T-helper 17 cell (primary cell): ENCODE measurements around the gene THADA. TPM values are rescaled to one million over a fixed set of nuclear protein-coding genes. Genes with fewer than 3 reads are reported as not detected.

Experiments used
- ATAC-seq: fragments of 150-1000 bp; cut with Tn5 transposase; 2 replicates; pipeline ENCODE4 v1.10.0; 2021; ENCODE audit warnings: mild to moderate bottlenecking, moderate library complexity
- DNase-seq, 3 donors: peaks; one replicate each; pipeline versions ENCODE4 v3.0.0 to v3.0.0-alpha.2; 2020 to 2021
- H3K9me3 ChIP-seq: one replicate; pipeline ENCODE4 v1.7.0; 2013; ENCODE audit warnings: low read length, mild to moderate bottlenecking; ENCODE audit not compliant: control insufficient read depth, poor library complexity, severe bottlenecking
- H3K27ac Mint-ChIP-seq: one replicate; pipeline ENCODE4 v1.8.0; 2022; ENCODE audit warnings: mild to moderate bottlenecking, moderate library complexity, mixed read lengths
- H3K27me3 Mint-ChIP-seq: one replicate; pipeline ENCODE4 v1.8.0; 2022; ENCODE audit warnings: mixed read lengths
- H3K36me3 Mint-ChIP-seq: one replicate; pipeline ENCODE4 v1.8.0; 2022; ENCODE audit warnings: low read depth, mixed read lengths
- H3K4me1 Mint-ChIP-seq: one replicate; pipeline ENCODE4 v1.8.0; 2022; ENCODE audit warnings: mild to moderate bottlenecking, mixed read lengths
- H3K4me3 Mint-ChIP-seq: one replicate; pipeline ENCODE4 v1.8.0; 2022; ENCODE audit warnings: mild to moderate bottlenecking, moderate library complexity, mixed read lengths
- total RNA-seq, 4 donors: library from RNA in 2 of 4; stranded (reverse) in 2 of 4; gene quantifications; one replicate each; pipeline ENCODE4 v1.2.3 and lab custom pipeline; 2022 to 2026

THADA gene
- total RNA-seq, 2 donors from 2014 or later, result 40.1 to 41.0 TPM

DNA sequence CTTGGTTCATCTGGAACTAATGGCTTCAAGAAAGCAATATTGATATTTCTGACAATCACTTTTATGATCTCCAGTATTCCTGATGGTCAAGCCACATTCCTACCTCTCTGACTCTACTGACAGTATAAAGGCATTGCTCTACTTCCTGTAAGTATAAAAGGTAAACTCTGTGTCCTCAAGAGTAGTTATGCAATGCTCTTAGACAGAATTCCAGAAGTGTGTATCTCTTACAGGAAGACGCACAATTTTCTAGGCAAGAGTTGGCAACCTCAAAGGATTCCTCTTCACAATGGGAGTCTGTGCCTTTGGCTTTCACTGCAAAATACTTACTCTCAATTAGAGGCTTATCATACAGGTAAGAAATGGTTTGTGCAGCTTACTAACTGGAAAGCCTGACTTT is 100.1 kb downstream of the THADA start:
- peaks cover 14% of the 10 kb centered on the region for H3K36me3 Mint-ChIP-seq
- DNase-seq (no peak), ATAC-seq (no peak)
- peaks cover 5% of the 10 kb centered on the region for H3K4me1 Mint-ChIP-seq
- no peak overlapping the region for H3K27ac Mint-ChIP-seq
- H3K9me3 ChIP-seq, result no peaks in the 10 kb centered on the region
- no peak overlapping the region for H3K4me3 Mint-ChIP-seq
- H3K27me3 Mint-ChIP-seq, result no peaks in the 10 kb centered on the region

DNA sequence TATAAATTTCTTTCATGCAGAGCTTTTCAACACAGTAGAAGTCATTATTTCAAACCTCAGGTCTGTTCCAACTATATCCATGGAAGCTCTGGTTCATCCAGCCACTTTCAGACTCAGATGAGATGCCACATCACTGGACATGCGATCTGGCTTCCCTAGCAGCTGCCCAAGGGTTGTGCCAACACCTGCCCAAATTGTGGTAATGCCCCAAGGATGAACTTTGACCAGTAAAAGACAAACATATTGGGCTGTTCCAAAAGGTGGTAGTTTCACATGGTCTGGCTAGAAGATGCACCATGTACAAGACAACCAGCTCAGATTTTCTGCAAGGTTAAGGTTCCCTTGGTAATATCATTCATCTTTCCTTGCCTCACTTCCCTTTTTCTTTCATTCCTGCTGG is 101.9 kb downstream of the THADA start:
- Mint-ChIP-seq H3K36me3 (peaks cover 14% of the 10 kb centered on the region), H3K4me3 (no peak overlapping the region), H3K27ac (no peak overlapping the region), H3K4me1 (peaks cover 7% of the 10 kb centered on the region), H3K27me3 (no peaks in the 10 kb centered on the region)
- no peak for ATAC-seq
- no peaks in the 10 kb centered on the region for H3K9me3 ChIP-seq
- DNase-seq, result no peak

DNA sequence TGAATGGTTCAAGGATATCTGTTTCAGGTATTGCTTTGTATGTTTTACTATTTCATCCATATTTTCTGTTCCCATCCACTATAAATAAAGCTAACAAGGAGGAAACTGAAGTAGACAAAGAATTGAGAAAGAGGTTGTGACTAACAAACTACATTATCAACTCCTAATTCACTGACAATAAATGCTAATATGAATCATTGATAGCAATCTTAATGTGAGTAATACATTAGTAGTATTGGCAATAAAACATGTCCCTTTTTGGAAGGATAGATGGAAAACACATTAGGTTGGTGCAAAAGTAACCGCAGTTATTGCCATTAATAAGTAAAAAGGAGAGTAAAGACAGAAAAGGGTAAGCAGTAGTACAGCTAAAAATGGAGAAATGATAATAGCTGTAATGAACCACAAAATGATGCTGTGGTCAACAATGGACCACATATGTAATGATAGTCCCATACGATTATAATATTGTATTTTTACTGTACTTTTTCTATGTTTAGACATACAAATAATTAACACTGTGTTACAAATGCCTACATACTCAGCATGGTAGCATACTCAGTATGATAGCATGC is 104.7 kb downstream of the THADA start:
- Mint-ChIP-seq H3K4me1 (peaks cover 7% of the 10 kb centered on the region), H3K36me3 (peaks cover 4% of the 10 kb centered on the region)
- ATAC-seq, result no peak

DNA sequence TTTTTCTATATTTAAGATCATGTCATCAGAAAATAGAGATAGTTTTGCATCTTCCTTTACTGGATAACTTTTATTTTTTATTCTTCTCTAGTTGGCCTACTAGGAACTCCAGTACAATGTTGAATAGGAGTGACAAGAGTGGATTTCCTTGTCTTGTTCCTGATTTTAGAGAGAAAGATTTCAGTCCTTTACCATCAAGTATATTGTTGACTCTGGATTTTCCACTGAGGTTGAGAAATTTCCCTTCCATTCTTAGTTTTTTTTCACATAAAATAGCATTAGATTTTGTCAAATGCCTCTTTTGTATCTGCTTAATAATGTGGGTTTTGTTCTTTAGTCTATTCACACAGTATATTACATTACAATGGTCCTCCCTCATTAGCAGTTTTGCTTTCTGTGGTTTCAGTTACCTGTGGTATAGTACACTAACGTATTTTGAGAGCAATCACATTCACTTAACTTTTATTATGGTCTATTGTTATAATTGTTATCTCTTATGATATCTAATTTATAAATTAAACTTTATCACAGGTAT is 105.5 kb downstream of the THADA start:
- DNase-seq (no peak), ATAC-seq (no peak)
- Mint-ChIP-seq H3K4me1 (peaks cover 7% of the 10 kb centered on the region), H3K27ac (no peak overlapping the region), H3K27me3 (no peaks in the 10 kb centered on the region), H3K4me3 (no peak overlapping the region), H3K36me3 (peaks cover 2% of the 10 kb centered on the region)
- no peaks in the 10 kb centered on the region for H3K9me3 ChIP-seq

More for the DNA sequence above, 104.7 kb downstream of the THADA start:
- H3K9me3 ChIP-seq, result no peaks in the 10 kb centered on the region
- no peak overlapping the region for H3K4me3 Mint-ChIP-seq
- H3K27me3 Mint-ChIP-seq, result no peaks in the 10 kb centered on the region
- DNase-seq, result no peak
- H3K27ac Mint-ChIP-seq, result no peak overlapping the region

DNA sequence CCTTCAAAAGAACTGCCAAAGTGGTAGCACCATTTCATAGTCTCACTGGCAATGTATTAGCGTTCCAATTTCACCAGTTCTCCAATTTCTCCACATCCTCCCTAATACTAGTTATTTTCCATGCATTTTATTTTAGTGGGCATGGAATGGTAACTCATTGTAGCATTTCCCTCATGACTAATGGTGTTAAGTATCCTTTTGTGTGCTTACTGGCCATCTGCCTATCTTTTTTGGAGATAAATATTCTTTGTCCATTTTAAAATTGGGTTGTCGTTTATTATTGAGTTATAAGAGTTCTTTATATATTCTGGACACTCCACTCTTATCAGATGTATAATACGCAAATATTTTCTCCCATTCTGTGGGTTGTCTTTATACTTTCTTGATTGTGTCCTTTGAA is 107.1 kb downstream of the THADA start:
- ATAC-seq (no peak), DNase-seq (no peak)
- Mint-ChIP-seq H3K4me1 (peaks cover 7% of the 10 kb centered on the region), H3K36me3 (peaks cover 1% of the 10 kb centered on the region), H3K27me3 (no peaks in the 10 kb centered on the region), H3K4me3 (no peak overlapping the region), H3K27ac (no peak overlapping the region)
- H3K9me3 ChIP-seq, result no peaks in the 10 kb centered on the region

DNA sequence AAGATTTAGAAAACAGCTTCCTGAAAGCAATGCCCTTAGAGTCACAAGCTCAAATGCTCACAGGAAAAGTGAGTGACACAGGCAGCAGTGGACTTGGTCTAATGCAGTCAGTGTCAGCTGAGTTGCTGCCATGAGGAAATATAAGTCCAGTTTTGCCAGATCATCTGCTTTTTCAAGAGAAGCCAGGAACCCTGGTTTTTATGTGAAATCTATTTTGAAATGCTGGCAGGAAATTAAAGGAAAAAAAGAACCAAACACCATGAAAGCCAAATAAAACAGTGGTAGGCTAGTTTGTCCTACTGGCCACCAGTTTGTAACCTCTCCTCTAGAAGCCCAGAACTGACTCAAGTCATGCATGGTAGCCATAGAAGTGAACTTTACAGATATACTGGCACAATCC is 109.2 kb downstream of the THADA start:
- Mint-ChIP-seq H3K27ac (peak overlapping the region; percentile 24), H3K4me1 (peaks cover 4% of the 10 kb centered on the region), H3K27me3 (no peaks in the 10 kb centered on the region), H3K36me3 (peaks cover 4% of the 10 kb centered on the region), H3K4me3 (no peak overlapping the region)
- DNase-seq, result no peak
- no peaks in the 10 kb centered on the region for H3K9me3 ChIP-seq
- no peak for ATAC-seq

DNA sequence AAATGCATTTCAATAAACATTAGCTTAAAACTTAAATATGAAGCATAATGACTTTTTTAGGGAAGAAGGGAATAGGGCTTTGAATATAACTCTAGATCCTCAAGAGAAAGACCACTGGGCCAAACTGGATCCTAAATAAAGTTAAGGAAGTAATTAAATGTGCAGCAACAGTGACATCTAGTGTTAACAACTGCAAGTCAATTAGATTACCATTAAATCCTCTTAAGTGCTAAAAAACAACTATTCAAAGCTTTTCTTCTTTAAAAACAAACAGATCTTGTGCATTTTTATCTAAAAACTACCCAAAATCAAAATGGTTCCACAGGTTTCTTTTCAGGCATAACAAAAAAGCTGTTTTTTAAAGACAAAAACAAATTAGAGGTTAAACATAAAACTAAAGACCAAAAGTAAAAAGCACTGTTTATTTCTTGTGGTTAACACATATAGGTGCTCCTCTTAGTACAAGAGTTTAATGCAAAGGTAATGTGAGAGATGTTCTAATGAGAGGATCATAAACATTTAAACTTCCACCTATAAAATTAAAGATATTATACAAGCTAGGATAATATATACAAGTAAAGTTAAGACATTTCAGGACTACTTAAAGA is 111.4 kb downstream of the THADA start:
- H3K9me3 ChIP-seq, result no peaks in the 10 kb centered on the region
- Mint-ChIP-seq H3K4me3 (no peak overlapping the region), H3K36me3 (peaks cover 8% of the 10 kb centered on the region), H3K27me3 (no peaks in the 10 kb centered on the region), H3K27ac (no peak overlapping the region), H3K4me1 (peaks cover 8% of the 10 kb centered on the region)
- DNase-seq (no peak), ATAC-seq (peak; percentile 46)

DNA sequence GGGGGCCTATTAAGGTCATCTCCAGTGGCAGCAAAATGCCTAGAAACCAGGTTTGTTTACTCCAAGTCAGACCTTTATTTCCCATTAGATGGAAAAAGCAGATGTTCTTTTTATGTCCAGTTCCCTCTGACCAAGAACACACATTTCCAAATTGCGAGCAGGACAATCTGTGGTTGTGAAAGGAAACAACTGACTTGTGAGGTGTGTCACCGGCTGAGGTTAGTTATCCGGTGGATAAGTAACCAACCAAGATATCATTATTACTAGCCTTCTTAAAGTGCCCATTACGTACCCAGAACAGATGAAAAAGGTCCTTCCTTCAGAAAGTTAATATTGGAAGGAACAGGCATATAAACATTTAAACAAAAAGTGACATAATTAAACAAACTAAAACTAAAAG is 112.9 kb downstream of the THADA start:
- Mint-ChIP-seq H3K4me1 (peaks cover 6% of the 10 kb centered on the region), H3K27me3 (no peaks in the 10 kb centered on the region), H3K4me3 (no peak overlapping the region), H3K27ac (no peak overlapping the region), H3K36me3 (peaks cover 8% of the 10 kb centered on the region)
- ATAC-seq, result no peak
- no peak for DNase-seq
- H3K9me3 ChIP-seq, result no peaks in the 10 kb centered on the region

DNA sequence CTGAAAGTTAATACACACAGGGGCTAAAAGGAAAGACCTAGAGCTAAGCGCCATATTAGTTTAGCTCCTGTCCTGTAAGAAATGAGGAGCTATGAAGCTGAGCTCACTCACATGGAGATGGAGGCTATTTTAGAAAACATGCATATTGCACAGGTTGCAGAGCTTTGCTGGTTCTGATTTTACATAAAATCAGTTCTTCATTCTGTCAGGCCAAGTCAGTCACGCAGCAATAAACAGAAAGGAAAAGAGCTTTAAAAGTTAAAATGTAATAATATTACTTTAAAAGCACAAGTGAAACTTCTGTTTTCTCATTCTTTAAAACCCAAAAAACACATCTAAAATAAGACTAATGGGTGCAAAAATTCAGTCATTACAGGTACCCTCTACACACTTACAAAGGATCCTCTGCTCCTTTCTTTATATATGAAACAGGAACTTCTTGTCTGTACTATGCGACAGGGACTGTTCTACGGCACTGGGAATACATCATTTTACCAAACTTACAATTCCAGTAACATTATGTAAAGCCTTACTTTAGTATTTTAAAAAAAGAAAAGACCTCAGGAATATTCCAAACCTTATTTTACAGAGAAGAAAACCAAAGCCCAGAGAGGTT is 113.8 kb downstream of the THADA start:
- H3K4me1 Mint-ChIP-seq, result peaks cover 9% of the 10 kb centered on the region
- no peak overlapping the region for H3K4me3 Mint-ChIP-seq
- no peak for DNase-seq
- ATAC-seq, result no peak
- H3K27me3 Mint-ChIP-seq, result no peaks in the 10 kb centered on the region
- H3K9me3 ChIP-seq, result no peaks in the 10 kb centered on the region
- peak overlapping the region; percentile 45 for H3K27ac Mint-ChIP-seq
- peaks cover 12% of the 10 kb centered on the region for H3K36me3 Mint-ChIP-seq

DNA sequence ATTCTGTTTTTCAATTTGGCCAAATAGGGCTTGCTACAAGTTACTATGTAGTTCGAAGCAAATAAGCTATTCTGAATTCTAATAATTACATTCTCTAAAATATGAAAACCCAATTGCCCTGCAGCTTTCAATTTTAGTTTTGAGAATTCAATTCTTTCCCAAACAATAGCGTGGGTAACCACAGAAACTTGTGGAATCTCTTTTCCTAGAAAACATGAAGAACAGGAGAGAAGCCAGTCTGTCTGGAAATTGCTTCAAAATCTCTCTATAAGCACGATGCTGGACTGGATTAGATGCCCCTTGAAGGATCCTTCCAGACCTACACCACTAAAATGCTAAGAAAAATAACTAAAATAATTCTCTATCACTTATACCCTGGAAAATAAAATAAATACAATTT is 115.0 kb downstream of the THADA start:
- no peaks in the 10 kb centered on the region for H3K9me3 ChIP-seq
- H3K27me3 Mint-ChIP-seq, result no peaks in the 10 kb centered on the region
- H3K4me1 Mint-ChIP-seq, result peaks cover 12% of the 10 kb centered on the region
- no peak overlapping the region for H3K4me3 Mint-ChIP-seq
- H3K36me3 Mint-ChIP-seq, result peaks cover 15% of the 10 kb centered on the region
- ATAC-seq (no peak), DNase-seq (no peak)
- H3K27ac Mint-ChIP-seq, result no peak overlapping the region

DNA sequence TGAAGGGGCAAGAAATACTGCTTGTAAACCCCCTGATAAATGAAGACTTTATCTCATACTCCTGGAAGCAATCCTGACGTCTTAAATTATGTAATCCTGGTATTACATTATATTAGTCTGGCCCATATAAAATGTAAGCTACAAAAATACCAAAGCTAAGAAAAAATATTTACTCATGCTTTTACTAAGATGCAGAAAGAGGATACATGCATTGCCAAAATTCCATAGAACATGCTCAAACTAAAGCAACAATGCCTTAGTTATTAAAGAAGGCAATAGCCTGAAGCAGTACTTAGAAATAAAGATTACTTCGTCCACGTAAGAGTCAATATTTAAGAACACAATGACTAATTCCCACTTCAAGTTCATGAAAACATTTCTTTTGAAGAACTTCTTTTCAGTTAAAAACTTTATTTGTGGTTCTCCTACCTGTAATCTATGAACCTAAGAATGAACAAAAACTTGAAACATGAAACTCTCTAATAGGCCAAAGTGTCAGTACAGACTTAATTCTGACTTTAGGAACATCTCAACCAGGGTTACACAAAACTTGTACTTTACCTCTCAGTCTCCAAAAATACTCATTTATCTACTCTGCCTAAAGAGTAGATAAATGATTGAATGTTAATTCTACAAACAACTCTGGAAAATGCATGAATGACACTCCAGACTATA is 117.3 kb downstream of the THADA start:
- no peak for ATAC-seq
- Mint-ChIP-seq H3K36me3 (peaks cover 24% of the 10 kb centered on the region), H3K4me1 (peaks cover 18% of the 10 kb centered on the region)

DNA sequence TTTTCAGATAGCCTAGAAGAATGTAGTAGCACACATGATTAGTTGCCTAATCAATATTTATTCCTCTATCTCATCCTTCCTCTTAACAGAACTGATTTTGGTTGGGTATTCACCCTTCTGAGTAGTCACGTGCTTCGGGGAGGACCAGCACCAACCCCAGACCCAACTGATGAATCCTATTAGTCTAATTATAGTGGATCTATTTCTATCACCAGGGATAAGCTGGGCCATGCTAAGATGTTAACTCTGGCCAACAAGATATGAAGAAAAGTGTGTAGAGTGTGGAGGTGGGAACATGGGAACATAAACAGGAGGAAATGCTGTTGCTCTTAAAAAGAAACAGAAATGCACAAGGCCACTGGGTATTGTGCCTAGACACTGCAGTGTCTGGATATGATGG is 119.9 kb downstream of the THADA start:
- no peaks in the 10 kb centered on the region for H3K27me3 Mint-ChIP-seq
- H3K36me3 Mint-ChIP-seq, result peaks cover 18% of the 10 kb centered on the region
- H3K27ac Mint-ChIP-seq, result no peak overlapping the region
- H3K4me1 Mint-ChIP-seq, result peaks cover 11% of the 10 kb centered on the region
- H3K9me3 ChIP-seq, result no peaks in the 10 kb centered on the region
- DNase-seq, result no peak
- no peak overlapping the region for H3K4me3 Mint-ChIP-seq
- ATAC-seq, result no peak

More for the DNA sequence above, 117.3 kb downstream of the THADA start:
- H3K9me3 ChIP-seq, result no peaks in the 10 kb centered on the region
- Mint-ChIP-seq H3K27me3 (no peaks in the 10 kb centered on the region), H3K4me3 (no peak overlapping the region), H3K27ac (no peak overlapping the region)
- no peak for DNase-seq

DNA sequence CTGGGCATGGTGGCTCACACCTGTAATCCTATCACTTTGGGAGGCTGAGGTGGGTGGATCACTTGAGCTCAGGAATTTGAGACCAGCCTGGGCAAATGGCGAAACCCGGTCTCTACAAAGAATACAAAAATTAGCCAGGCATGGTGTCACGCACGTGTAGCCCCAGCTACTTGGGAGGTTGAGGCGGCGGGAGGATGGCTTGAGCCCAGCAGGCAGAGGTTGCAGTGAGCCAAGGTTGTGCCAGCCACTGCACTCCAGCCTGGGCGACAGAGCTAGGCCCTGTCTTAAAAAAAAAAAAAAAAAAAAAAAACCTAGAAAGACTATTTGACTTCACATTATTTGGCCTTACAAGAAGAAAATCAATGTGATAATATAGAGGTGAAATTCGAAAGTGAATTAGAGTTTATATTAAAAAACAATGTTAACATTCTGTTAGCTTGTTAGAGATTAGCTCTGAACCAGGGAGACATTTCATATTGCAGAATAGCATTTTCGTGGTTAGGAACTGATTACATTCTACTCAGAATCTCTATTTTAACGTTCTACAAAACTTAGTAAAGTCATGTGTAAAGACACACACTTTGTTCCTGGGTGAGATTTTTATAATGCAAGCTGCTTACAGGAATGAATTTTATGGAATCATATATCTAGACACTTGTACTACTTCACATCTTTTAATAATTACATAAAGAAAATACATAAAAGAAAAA is 120.5 kb downstream of the THADA start:
- Mint-ChIP-seq H3K27ac (no peak overlapping the region), H3K4me3 (no peak overlapping the region), H3K27me3 (no peaks in the 10 kb centered on the region), H3K36me3 (peaks cover 20% of the 10 kb centered on the region), H3K4me1 (peaks cover 11% of the 10 kb centered on the region)
- no peaks in the 10 kb centered on the region for H3K9me3 ChIP-seq
- no peak for ATAC-seq
- no peak for DNase-seq
